OCI-LY3 (cell line): Measurements from ENCODE around the gene INSRR.

Experiments used
- H2AFZ ChIP-seq: fragments of 200-600, 300-600 bp; shearing (Covaris generic); 2 replicates; pipeline ENCODE4 v1.6.0; 2014; ENCODE audit warnings: antibody characterized with exemption, low read depth, low read length
- H3K27ac ChIP-seq: fragments of 200-600, 300-600 bp; sonication (generic); 2 replicates; pipeline ENCODE4 v1.5.1; 2014; ENCODE audit warnings: mild to moderate bottlenecking, low read length, moderate library complexity, mixed read lengths
- H3K27me3 ChIP-seq: fragments of 200-600, 300-600 bp; sonication (generic); 2 replicates; pipeline ENCODE4 v1.6.1; 2014; ENCODE audit warnings: low read depth, low read length, mixed read lengths
- H3K36me3 ChIP-seq: fragments of 200-600, 300-600 bp; sonication (generic); replicated peaks from 2 replicates; pipeline ENCODE3; 2014; ENCODE audit warnings: low read depth, low read length, mixed read lengths
- H3K4me1 ChIP-seq: fragments of 300-600, 200-600 bp; sonication (generic); 2 replicates; pipeline ENCODE4 v1.6.1; 2014; ENCODE audit warnings: low read length, mixed read lengths
- H3K4me2 ChIP-seq: fragments of 200-600, 300-600 bp; sonication (generic); 2 replicates; pipeline ENCODE4 v1.6.1; 2014; ENCODE audit warnings: low read length, mixed read lengths
- H3K4me3 ChIP-seq: fragments of 300-600, 200-600 bp; sonication (generic); 2 replicates; pipeline ENCODE4 v1.5.1; 2014; ENCODE audit warnings: antibody characterized with exemption, mild to moderate bottlenecking, low read length, moderate library complexity
- H3K79me2 ChIP-seq: fragments of 300-600, 200-600 bp; shearing (Covaris generic); 2 replicates; pipeline ENCODE4 v1.6.1; 2014; ENCODE audit warnings: mild to moderate bottlenecking, low read length, mixed read lengths
- H3K9ac ChIP-seq: fragments of 300-600, 200-600 bp; shearing (Covaris generic); 2 replicates; pipeline ENCODE4 v1.6.0; 2014; ENCODE audit warnings: mild to moderate bottlenecking, low read length, moderate library complexity
- H3K9me3 ChIP-seq: fragments of 200-600, 300-600 bp; shearing (Covaris generic); 2 replicates; pipeline ENCODE4 v1.6.1; 2014; ENCODE audit warnings: low read length, mixed read lengths; ENCODE audit not compliant: insufficient read depth
- H4K20me1 ChIP-seq: fragments of 200-600, 300-600 bp; sonication (generic); 2 replicates; pipeline ENCODE4 v1.6.1; 2016; ENCODE audit warnings: low read length, mixed read lengths; ENCODE audit not compliant: insufficient read depth
- CTCF ChIP-seq: fragments of 200-600, 300-600 bp; sonication (generic); IDR thresholded peaks from 2 replicates; pipeline ENCODE4 v1.5.1; 2014; ENCODE audit warnings: antibody characterized with exemption, low read length, low read depth
- EZH2phosphoT487 ChIP-seq: fragments of 200-600 bp; shearing (Covaris generic); IDR thresholded peaks from 2 replicates; pipeline ENCODE4 v1.6.1; 2018; ENCODE audit warnings: antibody characterized with exemption, mixed run types, low read depth

INSRR gene

DNA sequence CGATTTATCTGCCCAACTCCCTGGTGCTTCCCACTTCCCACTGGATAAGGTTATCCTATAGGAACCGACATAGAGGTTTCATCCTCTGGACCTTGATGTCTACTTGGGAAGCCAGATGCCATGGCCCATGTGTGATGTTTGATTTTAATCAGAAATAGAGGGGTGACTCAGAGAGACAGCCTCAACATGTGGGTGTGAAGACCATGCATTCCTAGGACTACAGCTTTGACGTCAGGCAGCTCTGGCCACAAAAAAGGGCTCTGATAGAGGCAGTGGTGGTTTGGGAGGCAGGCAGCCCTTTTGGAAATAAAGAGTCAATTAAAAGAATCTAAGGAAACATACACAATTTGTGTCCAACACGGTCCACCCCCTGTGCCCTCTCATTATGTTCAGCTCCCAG, 37.1 kb downstream of the INSRR start:
- H3K4me2 ChIP-seq, result no peak overlapping the region
- peaks cover 4% of the 10 kb centered on the region for H3K4me1 ChIP-seq
- no peak for TF ChIP-seq EZH2phosphoT487
- no peak for TF ChIP-seq CTCF
- no peak overlapping the region for H3K4me3 ChIP-seq
- H3K27ac ChIP-seq, result no peak overlapping the region
- H4K20me1 ChIP-seq, result no peaks in the 10 kb centered on the region
- no peaks in the 10 kb centered on the region for H3K27me3 ChIP-seq
- no peaks in the 10 kb centered on the region for H3K36me3 ChIP-seq
- H3K79me2 ChIP-seq, result no peaks in the 10 kb centered on the region
- H2AFZ ChIP-seq, result no peak overlapping the region
- no peak overlapping the region for H3K9ac ChIP-seq
- no peaks in the 10 kb centered on the region for H3K9me3 ChIP-seq

GRCh38 chr1:156816561-156817328, 42.2 kb downstream of the INSRR start, which contains the start of gene SH2D2A:
Gene SH2D2A (minus strand): TSS chr1:156816848. CDS start chr1:156816708, 140 bp downstream.
- Histone ChIP-seq H3K9me3 (no peaks in the 10 kb centered on the region), H3K79me2 (no peaks in the 10 kb centered on the region), H3K27ac (peak within 1 kb of the TSS; percentile 4; the same call in 1 of the 2 replicates), H3K4me3 (peak within 1 kb of the TSS; percentile 72), H4K20me1 (no peaks in the 10 kb centered on the region), H3K4me1 (peaks cover 13% of the 10 kb centered on the region), H3K9ac (peak within 1 kb of the TSS; percentile 57), H2AFZ (peak within 1 kb of the TSS; percentile 50), H3K4me2 (peak within 1 kb of the TSS; percentile 72), H3K36me3 (peaks cover 4% of the 10 kb centered on the region), H3K27me3 (no peaks in the 10 kb centered on the region)
- no peak for TF ChIP-seq EZH2phosphoT487

- Histone ChIP-seq H3K9ac (peak overlapping the region; percentile 57; the same call in 1 of the 2 replicates), H3K9me3 (no peaks in the 10 kb centered on the region), H3K4me3 (peak overlapping the region; percentile 72), H3K4me2 (peak overlapping the region; percentile 72), H3K4me1 (peaks cover 13% of the 10 kb centered on the region), H3K27me3 (no peaks in the 10 kb centered on the region), H2AFZ (no peak overlapping the region), H3K27ac (peak overlapping the region; percentile 4; the same call in 1 of the 2 replicates), H3K79me2 (no peaks in the 10 kb centered on the region), H3K36me3 (peaks cover 4% of the 10 kb centered on the region), H4K20me1 (no peaks in the 10 kb centered on the region)
- TF ChIP-seq CTCF (no peak), EZH2phosphoT487 (no peak)
Measured at GRCh38 chr1:156815961-156816422, 42.9 kb downstream of the INSRR start.

DNA sequence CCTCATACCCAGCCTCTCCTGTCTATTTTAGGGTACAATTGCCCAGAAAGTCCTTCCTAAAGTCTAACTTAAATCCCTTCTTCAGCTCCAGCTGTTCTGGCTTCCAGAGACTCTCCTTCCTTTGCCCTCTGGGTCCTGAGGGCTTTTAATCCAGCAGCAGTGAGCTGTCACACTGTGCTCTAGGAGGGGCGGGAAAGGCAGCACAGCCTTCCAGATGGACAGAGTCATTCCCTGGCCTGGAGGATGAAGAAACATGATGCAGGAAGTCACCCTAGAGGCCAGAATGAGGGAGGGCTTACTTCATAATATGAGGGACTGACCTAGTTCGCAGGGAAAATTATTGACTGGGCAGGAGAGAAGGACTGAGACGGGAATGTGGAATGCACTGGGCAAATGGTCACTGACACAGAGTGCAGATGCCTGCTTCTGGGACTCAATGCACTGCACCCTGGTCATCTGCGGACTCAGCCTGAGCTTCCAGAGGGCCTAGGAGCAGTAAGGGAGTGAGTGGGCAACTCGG, 43.5 kb downstream of the INSRR start:
- H3K4me3 ChIP-seq, result no peak overlapping the region
- no peaks in the 10 kb centered on the region for H4K20me1 ChIP-seq
- no peaks in the 10 kb centered on the region for H3K79me2 ChIP-seq
- TF ChIP-seq EZH2phosphoT487, result no peak
- no peak for TF ChIP-seq CTCF
- H3K27me3 ChIP-seq, result no peaks in the 10 kb centered on the region
- no peak overlapping the region for H3K4me2 ChIP-seq
- peaks cover 13% of the 10 kb centered on the region for H3K4me1 ChIP-seq
- no peaks in the 10 kb centered on the region for H3K9me3 ChIP-seq
- H3K27ac ChIP-seq, result no peak overlapping the region
- H3K36me3 ChIP-seq, result peaks cover 4% of the 10 kb centered on the region
- H2AFZ ChIP-seq, result no peak overlapping the region
- no peak overlapping the region for H3K9ac ChIP-seq
